Mesodermal cell (in vitro differentiated cells): ENCODE measurements around the gene SMG1.

Experiments used
- H3K27ac ChIP-seq: 2 replicates; pipeline ENCODE4 v1.7.0; 2013; ENCODE audit warnings: mild to moderate bottlenecking, low read depth, low read length, moderate library complexity; ENCODE audit not compliant: severe bottlenecking
- H3K36me3 ChIP-seq: 2 replicates; pipeline ENCODE4 v1.7.1; 2013; ENCODE audit warnings: mild to moderate bottlenecking, low read length, moderate library complexity; ENCODE audit not compliant: control insufficient read depth, insufficient read depth
- H3K4me1 ChIP-seq: one replicate; pipeline ENCODE4 v1.7.1; 2013; ENCODE audit warnings: mild to moderate bottlenecking, low read length; ENCODE audit not compliant: insufficient read depth, control insufficient read depth, poor library complexity, severe bottlenecking
- H3K4me3 ChIP-seq: 2 replicates; pipeline ENCODE4 v1.7.0; 2013; ENCODE audit warnings: low read length, control low read depth, mild to moderate bottlenecking; ENCODE audit not compliant: insufficient read depth, poor library complexity, severe bottlenecking; ENCODE audit errors: extremely low read depth
- H3K9me3 ChIP-seq: 2 replicates; pipeline ENCODE4 v1.7.1; 2013; ENCODE audit warnings: mild to moderate bottlenecking, low read length, moderate library complexity; ENCODE audit not compliant: control insufficient read depth
- WGBS, 2 experiments: methylation state at CpG; one replicate each; pipeline ENCODE4 v1.1.5; 2013; ENCODE audit warnings: missing lambda C conversion rate in 2 of 2; ENCODE audit not compliant: insufficient coverage in 2 of 2; 5-methylcytosine and 5-hydroxymethylcytosine counted together

The SMG1 gene

GRCh38 chr16:18846416-18846815, 79.8 kb downstream of the SMG1 start:
- peaks cover 85% of the 10 kb centered on the region for H3K36me3 ChIP-seq
- WGBS, 2 experiments, result no CpG with 5 or more reads among the region's 1 CpG
- no peaks in the 10 kb centered on the region for H3K9me3 ChIP-seq
- H3K4me1 ChIP-seq, result no peaks in the 10 kb centered on the region
- H3K27ac ChIP-seq, result no peak overlapping the region
- H3K4me3 ChIP-seq, result no peak overlapping the region

DNA sequence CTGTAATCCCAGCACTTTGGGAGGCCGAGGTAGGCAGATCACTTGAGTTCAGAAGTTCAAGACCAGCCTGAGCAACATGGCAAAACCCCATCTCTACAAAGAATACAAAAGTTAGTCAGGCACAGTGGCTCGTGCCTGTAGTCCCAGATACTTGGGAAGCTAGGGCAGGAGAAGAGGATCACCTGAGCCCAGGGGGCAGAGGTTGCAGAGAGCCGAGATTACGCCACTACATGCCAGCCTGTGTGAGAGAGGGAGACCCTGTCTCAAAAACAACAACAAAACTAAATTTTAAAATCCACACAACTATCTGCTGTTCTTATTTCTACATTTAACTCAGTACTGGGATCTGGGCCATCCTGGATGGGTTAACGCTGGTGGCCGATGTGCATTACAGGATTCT, 83.6 kb downstream of the SMG1 start:
- H3K36me3 ChIP-seq, result peaks cover 81% of the 10 kb centered on the region
- 92 to 95% methylated on average over 4 to 5 of the region's 6 CpGs for WGBS, 2 experiments

DNA sequence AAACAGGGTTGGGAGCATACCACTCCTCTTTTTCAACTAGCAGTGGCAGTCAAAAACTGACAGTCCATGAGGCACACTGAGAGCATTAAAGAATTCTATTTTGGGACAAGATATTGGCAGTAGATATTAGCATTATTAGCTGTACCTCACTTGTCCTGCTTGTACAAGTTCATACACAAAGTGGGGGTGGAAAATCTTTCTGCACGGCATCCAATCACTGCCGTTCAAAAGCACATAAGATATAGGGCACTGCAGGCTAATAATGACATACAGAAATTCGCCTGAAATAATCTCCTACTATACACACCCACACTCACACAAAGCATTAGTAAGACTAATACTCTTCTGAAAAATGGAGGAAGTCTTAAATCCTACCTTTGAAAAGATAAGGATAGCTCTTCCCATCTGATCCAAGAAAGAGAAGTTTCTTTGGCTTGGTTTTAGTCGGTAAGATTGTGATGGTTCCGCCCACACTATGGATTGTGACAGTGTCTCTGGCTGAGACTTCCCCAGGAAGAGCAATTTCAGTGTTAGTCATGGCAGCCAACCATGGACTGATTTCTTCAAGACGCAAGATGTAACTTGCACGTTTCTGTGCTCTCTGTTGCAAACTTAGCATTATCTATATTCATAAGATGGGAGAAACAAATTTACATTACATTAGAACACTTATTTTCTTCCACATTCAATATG, 84.2 kb downstream of the SMG1 start:
- 91 to 100% methylated on average over 2 to 3 of the region's 7 CpGs for WGBS, 2 experiments
- no peak overlapping the region for H3K4me3 ChIP-seq
- no peaks in the 10 kb centered on the region for H3K9me3 ChIP-seq
- peaks cover 81% of the 10 kb centered on the region for H3K36me3 ChIP-seq
- no peaks in the 10 kb centered on the region for H3K4me1 ChIP-seq
- no peak overlapping the region for H3K27ac ChIP-seq

More for the DNA sequence above, 83.6 kb downstream of the SMG1 start:
- Histone ChIP-seq H3K4me1 (no peaks in the 10 kb centered on the region), H3K9me3 (no peaks in the 10 kb centered on the region), H3K4me3 (no peak overlapping the region), H3K27ac (no peak overlapping the region)

- H3K4me1 ChIP-seq, result no peaks in the 10 kb centered on the region
- peaks cover 87% of the 10 kb centered on the region for H3K36me3 ChIP-seq
- no peaks in the 10 kb centered on the region for H3K9me3 ChIP-seq
- WGBS, 2 experiments, result 78 to 93% methylated on average over 2 to 3 of the region's 6 CpGs
- H3K27ac ChIP-seq, result no peak overlapping the region
- H3K4me3 ChIP-seq, result no peak overlapping the region
Measured at GRCh38 chr16:18839555-18839954, 86.7 kb downstream of the SMG1 start.

DNA sequence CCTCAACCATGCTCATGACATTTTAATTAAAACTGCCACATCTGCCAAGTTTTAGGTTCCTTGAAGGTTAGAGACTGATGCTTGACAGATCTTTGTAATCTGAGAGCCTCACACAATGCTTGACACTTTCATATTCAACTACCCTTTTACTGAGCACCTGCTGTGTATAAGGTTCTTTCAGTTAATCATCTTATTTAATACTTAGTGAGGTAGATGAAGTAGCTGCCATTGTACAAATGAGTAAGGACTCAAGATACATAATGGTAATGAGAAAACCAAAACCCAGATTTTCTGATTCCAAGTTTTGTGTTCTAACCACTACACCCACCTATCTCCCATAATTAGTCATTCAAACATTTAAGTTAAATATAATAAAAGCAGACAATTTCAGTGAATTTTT, 89.5 kb downstream of the SMG1 start:
- Histone ChIP-seq H3K27ac (no peak overlapping the region), H3K36me3 (peaks cover 92% of the 10 kb centered on the region), H3K4me1 (no peaks in the 10 kb centered on the region), H3K4me3 (no peak overlapping the region), H3K9me3 (no peaks in the 10 kb centered on the region)

- H3K4me3 ChIP-seq, result no peak overlapping the region
- H3K9me3 ChIP-seq, result no peaks in the 10 kb centered on the region
- H3K27ac ChIP-seq, result no peak overlapping the region
- H3K36me3 ChIP-seq, result peaks cover 93% of the 10 kb centered on the region
- 100% methylated on average over 1 of the region's 4 CpGs for WGBS, 2 experiments
- H3K4me1 ChIP-seq, result no peaks in the 10 kb centered on the region
Measured at GRCh38 chr16:18834864-18835263, 91.3 kb downstream of the SMG1 start.

GRCh38 chr16:18833707-18834505, 92.3 kb downstream of the SMG1 start:
- 95 to 100% methylated on average over 4 to 6 of the region's 9 CpGs for WGBS, 2 experiments
- H3K36me3 ChIP-seq, result peaks cover 95% of the 10 kb centered on the region
- H3K4me3 ChIP-seq, result no peak overlapping the region
- no peaks in the 10 kb centered on the region for H3K9me3 ChIP-seq
- no peak overlapping the region for H3K27ac ChIP-seq
- no peaks in the 10 kb centered on the region for H3K4me1 ChIP-seq

DNA sequence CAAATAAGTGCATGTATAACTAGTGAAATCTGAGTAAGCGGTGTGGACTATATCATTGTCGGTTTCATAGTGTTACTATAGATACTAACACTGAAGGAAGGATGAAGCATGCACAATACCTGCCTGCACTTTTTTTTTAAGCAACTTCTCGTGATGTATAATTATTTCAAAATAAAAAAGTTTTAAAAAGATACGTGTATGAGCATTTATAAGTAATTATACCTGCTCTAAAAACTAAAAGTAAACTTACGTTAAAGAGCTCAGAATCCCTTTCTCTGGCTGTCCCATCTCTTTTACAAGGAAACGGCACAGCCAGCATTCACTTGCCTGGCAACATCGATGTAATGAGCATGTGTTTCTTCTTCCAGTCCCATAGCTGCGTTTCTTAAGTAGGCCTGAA, 93.6 kb downstream of the SMG1 start:
- Histone ChIP-seq H3K4me3 (no peak overlapping the region), H3K9me3 (no peaks in the 10 kb centered on the region), H3K27ac (no peak overlapping the region), H3K4me1 (no peaks in the 10 kb centered on the region), H3K36me3 (peaks cover 94% of the 10 kb centered on the region)
- WGBS, 2 experiments, result 94 to 96% methylated on average over 3 to 4 of the region's 8 CpGs

- peaks cover 90% of the 10 kb centered on the region for H3K36me3 ChIP-seq
- H3K4me1 ChIP-seq, result no peaks in the 10 kb centered on the region
- H3K27ac ChIP-seq, result no peak overlapping the region
- H3K9me3 ChIP-seq, result no peaks in the 10 kb centered on the region
- 100% methylated on average over 1 to 2 of the region's 2 CpGs for WGBS, 2 experiments
- no peak overlapping the region for H3K4me3 ChIP-seq
Measured at GRCh38 chr16:18832006-18832405, 94.2 kb downstream of the SMG1 start.

- Histone ChIP-seq H3K4me3 (no peak overlapping the region), H3K27ac (no peak overlapping the region), H3K9me3 (no peaks in the 10 kb centered on the region), H3K36me3 (peaks cover 66% of the 10 kb centered on the region), H3K4me1 (no peaks in the 10 kb centered on the region)
- WGBS, 2 experiments, result 96 to 97% methylated on average over 5 to 6 of the region's 6 CpGs
Measured at GRCh38 chr16:18829251-18829650, 97.0 kb downstream of the SMG1 start.

GRCh38 chr16:18827890-18828289, 98.3 kb downstream of the SMG1 start:
- Histone ChIP-seq H3K27ac (no peak overlapping the region), H3K4me3 (no peak overlapping the region), H3K4me1 (no peaks in the 10 kb centered on the region), H3K36me3 (peaks cover 55% of the 10 kb centered on the region), H3K9me3 (no peaks in the 10 kb centered on the region)
- WGBS, 2 experiments, result 90 to 94% methylated on average over 3 to 4 of the region's 4 CpGs
